Lower lobe of right lung (tissue), 2 donors: ENCODE data around the gene MRPS2. TPM values are rescaled to one million over a fixed set of nuclear protein-coding genes. Genes with fewer than 3 reads are reported as not detected.

Experiments used
- ATAC-seq, 2 donors: fragments of 200-7000 bp; cut with Tn5 transposase; one replicate each; pipeline ENCODE4 v1.9.1; 2020 to 2022; ENCODE audit warnings: mild to moderate bottlenecking in 2 of 2, moderate library complexity in 2 of 2
- DNase-seq: peaks from one replicate; pipeline ENCODE4 v3.0.0-alpha.2; 2020
- H3K27ac ChIP-seq: fragments of 200-600 bp; one replicate; pipeline ENCODE4 v1.8.0; 2022
- H3K27me3 ChIP-seq: fragments of 200-600 bp; one replicate; pipeline ENCODE4 v1.8.0; 2022; ENCODE audit warnings: low read depth
- H3K36me3 ChIP-seq: fragments of 200-600 bp; one replicate; pipeline ENCODE4 v1.8.0; 2022; ENCODE audit warnings: mild to moderate bottlenecking
- H3K4me1 ChIP-seq: fragments of 200-600 bp; one replicate; pipeline ENCODE4 v1.8.0; 2022
- H3K4me3 ChIP-seq: fragments of 200-600 bp; one replicate; pipeline ENCODE4 v1.8.0; 2022; ENCODE audit warnings: mild to moderate bottlenecking
- H3K9me3 ChIP-seq: fragments of 200-600 bp; one replicate; pipeline ENCODE4 v1.8.0; 2022
- intact Hi-C: fragments of 100-400 bp; cut with DNase I; formaldehyde crosslinking; loops from one replicate; pipeline ENCODE4 v1.11.0; 2022
- total RNA-seq: library from RNA; stranded (reverse); fragmentation: NEBNext Ultra II Directional; extraction: Animal tissue kit (Norgen Biotek cat#: 25700); gene quantifications from one replicate; pipeline ENCODE4 v1.2.1, GENCODE V29; 2021
- TF ChIP-seq, protein P1 (sequence below): fragments of 200-600 bp; IDR thresholded peaks from one replicate; pipeline ENCODE4 v1.8.0; 2022; ENCODE audit warnings: antibody characterized with exemption, mild to moderate bottlenecking
- donor health status: DM: no; HTN: yes; CAD: no; lungs with severe emphysema.

Gene MRPS2
- total RNA-seq, 1 donor from 2014 or later = 21.9 TPM

DNA sequence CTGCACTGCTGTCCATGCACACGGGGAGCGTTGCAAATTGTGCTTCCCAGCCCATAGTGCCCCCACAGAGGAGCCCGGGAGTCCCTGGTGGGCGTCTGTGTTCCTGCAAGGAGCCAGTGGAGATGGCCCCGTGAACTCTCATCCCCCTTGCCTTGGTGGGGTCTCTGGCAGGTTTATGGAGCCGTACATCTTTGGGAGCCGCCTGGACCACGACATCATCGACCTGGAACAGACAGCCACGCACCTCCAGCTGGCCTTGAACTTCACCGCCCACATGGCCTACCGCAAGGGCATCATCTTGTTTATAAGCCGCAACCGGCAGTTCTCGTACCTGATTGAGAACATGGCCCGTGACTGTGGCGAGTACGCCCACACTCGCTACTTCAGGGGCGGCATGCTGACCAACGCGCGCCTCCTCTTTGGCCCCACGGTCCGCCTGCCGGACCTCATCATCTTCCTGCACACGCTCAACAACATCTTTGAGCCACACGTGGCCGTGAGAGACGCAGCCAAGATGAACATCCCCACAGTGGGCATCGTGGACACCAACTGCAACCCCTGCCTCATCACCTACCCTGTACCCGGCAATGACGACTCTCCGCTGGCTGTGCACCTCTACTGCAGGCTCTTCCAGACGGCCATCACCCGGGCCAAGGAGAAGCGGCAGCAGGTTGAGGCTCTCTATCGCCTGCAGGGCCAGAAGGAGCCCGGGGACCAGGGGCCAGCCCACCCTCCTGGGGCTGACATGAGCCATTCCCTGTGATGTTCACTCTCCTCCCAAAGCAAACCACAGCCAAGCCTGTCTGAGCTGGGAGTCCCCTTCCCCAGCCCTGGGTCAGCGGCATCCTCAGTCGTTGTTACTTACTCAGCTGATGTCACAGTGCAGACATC, 3.1 kb downstream of the MRPS2 start:
- H3K27ac ChIP-seq = no peak overlapping the region
- DNase-seq = peak; percentile 39
- H3K4me1 ChIP-seq = peaks cover 21% of the 10 kb centered on the region
- no peaks in the 10 kb centered on the region for H3K27me3 ChIP-seq
- no peaks in the 10 kb centered on the region for H3K9me3 ChIP-seq
- ATAC-seq = no peak
- intact Hi-C loops = no loop called here
- H3K36me3 ChIP-seq = peaks cover 35% of the 10 kb centered on the region
- TF ChIP-seq, protein P1, sequence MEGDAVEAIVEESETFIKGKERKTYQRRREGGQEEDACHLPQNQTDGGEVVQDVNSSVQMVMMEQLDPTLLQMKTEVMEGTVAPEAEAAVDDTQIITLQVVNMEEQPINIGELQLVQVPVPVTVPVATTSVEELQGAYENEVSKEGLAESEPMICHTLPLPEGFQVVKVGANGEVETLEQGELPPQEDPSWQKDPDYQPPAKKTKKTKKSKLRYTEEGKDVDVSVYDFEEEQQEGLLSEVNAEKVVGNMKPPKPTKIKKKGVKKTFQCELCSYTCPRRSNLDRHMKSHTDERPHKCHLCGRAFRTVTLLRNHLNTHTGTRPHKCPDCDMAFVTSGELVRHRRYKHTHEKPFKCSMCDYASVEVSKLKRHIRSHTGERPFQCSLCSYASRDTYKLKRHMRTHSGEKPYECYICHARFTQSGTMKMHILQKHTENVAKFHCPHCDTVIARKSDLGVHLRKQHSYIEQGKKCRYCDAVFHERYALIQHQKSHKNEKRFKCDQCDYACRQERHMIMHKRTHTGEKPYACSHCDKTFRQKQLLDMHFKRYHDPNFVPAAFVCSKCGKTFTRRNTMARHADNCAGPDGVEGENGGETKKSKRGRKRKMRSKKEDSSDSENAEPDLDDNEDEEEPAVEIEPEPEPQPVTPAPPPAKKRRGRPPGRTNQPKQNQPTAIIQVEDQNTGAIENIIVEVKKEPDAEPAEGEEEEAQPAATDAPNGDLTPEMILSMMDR = no peak
- H3K4me3 ChIP-seq = no peak overlapping the region

DNA sequence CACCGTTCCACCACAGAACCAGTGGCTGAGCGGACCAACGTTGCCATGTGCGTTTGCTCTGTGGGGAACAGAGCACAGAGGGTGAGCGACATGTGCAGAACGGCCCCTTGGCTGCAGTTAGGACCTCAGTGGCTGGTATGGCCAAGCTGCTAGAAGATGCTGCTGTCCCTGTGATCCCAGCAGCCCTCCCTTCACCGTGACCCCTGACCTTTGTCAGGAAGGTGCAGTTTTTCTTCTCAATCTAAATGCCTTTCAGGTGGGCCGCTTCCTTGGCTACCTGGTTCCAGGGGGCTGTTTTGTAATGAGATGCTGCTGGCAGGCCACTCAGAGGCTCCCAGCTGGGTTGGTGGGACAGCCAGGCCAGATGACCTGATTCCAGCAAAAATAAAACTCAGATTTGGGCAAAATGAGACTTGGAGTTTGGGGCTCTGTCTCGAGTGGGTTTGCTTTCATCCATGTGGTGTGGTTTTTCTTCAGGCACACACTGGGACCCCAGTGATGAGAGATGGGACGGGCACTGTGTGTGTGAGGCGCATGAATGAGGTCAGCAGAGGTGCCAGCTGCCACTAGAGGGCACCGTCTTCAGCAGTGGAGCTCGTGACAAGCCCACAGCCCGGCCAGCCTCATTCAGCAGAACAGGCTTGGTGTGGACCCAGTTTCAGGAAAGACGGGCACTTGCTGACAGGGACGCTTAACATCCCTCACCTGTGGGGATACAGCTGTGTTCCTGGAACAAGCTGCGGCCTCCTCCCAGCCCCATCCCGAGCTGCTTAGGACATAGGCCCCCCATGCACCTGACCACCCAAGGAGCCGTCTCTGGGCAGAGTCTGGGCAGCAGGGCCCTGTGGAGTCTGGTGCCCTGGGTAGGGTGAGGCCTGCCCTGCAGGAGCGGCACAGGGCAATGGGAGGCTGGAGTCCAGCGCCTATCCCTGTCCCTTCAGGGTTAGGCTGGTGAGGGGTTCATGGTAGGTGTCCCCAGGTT, 4.1 kb downstream of the MRPS2 start:
- no peaks in the 10 kb centered on the region for H3K27me3 ChIP-seq
- peaks cover 15% of the 10 kb centered on the region for H3K4me1 ChIP-seq
- no peak for ATAC-seq
- intact Hi-C loops = no loop called here
- H3K36me3 ChIP-seq = peaks cover 35% of the 10 kb centered on the region
- TF ChIP-seq, protein P1 = peak; percentile 71
- H3K9me3 ChIP-seq = no peaks in the 10 kb centered on the region
- no peak overlapping the region for H3K4me3 ChIP-seq
- peak; percentile 72 for DNase-seq
- no peak overlapping the region for H3K27ac ChIP-seq

DNA sequence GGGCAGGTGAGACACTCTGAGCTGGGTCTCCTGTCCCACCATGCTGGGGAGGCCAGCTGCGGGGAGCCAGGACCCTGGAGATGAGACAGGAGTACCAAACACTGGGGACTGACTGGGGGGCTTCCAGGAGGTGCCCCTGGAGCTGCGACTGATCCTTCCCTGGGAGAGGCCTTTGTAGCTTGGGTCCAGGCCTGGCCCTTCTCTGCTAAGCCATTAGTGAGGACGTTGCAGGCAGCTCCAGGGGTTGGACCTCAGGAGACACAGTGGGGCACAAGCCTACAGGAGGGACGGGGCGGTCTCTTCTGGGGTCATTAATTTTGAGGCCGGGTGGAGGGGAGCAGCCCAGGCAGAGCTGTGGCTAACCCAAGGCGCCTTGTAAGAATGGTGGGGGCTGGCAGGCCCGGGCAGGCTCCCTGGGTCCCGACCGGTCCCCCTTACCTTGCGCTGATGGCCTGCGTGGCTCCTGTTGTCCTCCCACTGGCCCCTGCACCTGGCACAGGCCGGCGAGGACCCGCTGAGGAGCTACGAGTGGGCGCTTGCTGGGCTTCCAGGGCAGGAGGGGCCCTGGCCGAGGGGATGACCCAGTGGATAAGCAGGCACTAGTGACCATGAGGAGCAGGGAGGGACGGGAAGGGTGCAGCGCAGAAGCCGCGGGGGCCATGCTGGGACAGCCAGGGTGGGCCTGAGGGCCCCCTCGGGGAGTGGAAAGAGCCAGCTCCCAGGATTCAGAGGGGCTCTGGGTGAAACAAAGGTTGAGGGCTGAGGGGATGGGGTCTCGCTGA, 5.1 kb downstream of the MRPS2 start:
- H3K27ac ChIP-seq = no peak overlapping the region
- TF ChIP-seq, protein P1 = no peak
- H3K9me3 ChIP-seq = no peaks in the 10 kb centered on the region
- intact Hi-C loops = no loop called here
- no peak overlapping the region for H3K4me3 ChIP-seq
- DNase-seq (peak; percentile 45), ATAC-seq (no peak)
- no peaks in the 10 kb centered on the region for H3K27me3 ChIP-seq
- H3K4me1 ChIP-seq = peaks cover 15% of the 10 kb centered on the region
- H3K36me3 ChIP-seq = peaks cover 35% of the 10 kb centered on the region

DNA sequence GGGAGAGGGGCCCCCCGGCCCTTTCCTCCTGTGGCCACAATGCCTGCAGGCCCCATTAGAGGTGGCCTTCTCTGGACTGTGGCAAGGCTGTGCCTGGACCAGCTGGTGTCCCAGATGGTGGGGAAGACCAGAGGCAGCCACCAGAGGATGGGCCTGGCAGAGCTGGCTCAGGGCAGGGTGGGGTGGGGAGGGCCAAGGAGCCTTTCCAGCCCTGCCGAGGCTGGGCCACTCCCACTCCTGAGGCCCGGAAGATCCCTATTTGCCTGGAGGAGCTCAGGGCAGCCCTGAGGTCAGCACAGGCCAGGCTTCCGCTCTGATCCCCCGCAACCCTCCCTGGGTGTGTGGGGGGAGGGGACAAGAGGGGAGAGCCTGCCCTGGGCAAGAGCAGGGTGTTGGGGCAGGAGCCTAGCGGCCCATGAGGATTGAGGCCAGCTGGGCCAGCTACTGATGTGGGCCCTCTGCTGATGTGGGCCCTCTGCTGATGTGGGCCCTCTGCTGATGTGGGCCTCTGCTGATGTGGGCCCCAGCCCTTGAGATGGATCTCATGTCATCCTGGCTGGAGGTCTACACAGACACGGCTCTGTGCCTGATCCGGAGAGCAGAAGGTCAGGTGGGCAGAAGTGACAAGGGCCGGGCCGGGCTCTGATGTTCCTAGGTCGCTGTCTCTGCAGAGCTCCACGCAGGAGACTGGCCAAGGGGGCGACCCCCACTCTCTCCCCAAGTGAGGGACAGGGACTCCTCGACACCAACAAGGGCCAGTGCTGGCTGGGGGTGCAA, 6.0 kb downstream of the MRPS2 start:
- ATAC-seq (no peak), DNase-seq (peak; percentile 42)
- H3K4me3 ChIP-seq = no peak overlapping the region
- no peaks in the 10 kb centered on the region for H3K27me3 ChIP-seq
- intact Hi-C loops = no loop called here
- H3K27ac ChIP-seq = no peak overlapping the region
- TF ChIP-seq, protein P1 = no peak
- peaks cover 11% of the 10 kb centered on the region for H3K4me1 ChIP-seq
- no peaks in the 10 kb centered on the region for H3K9me3 ChIP-seq
- H3K36me3 ChIP-seq = peaks cover 35% of the 10 kb centered on the region
